WTC11 (cell line): Measurements from ENCODE around the gene EDIL3. TPM values are rescaled to one million over a fixed set of nuclear protein-coding genes. Genes with fewer than 3 reads are reported as not detected.

Source experiments
- ATAC-seq: fragments of 200-7000 bp; cut with Tn5 transposase; 2 replicates; pipeline ENCODE4 v1.10.0; 2021; ENCODE audit warnings: mild to moderate bottlenecking, moderate library complexity
- CTCF ChIA-PET: fragments of 300-600 bp; sonication (Branson Sonifier 250); formaldehyde crosslinking; loops from one replicate; lab custom pipeline; 2021; ENCODE audit warnings: antibody characterized with exemption; lab: Charles Lee
- POLR2A ChIA-PET: fragments of 350-600 bp; sonication (Branson Sonifier 250); formaldehyde crosslinking; loops from one replicate; lab custom pipeline; 2021; ENCODE audit warnings: antibody characterized with exemption; lab: Charles Lee
- DNase-seq: peaks from one replicate; pipeline ENCODE4 v3.0.0; 2021; ENCODE audit warnings: low spot score
- H3K27ac Mint-ChIP-seq: 2 replicates; pipeline ENCODE4 v1.8.0; 2021; ENCODE audit warnings: mixed read lengths
- H3K27me3 Mint-ChIP-seq: 2 replicates; pipeline ENCODE4 v1.8.0; 2021; ENCODE audit warnings: low read depth, mild to moderate bottlenecking, moderate library complexity, mixed read lengths
- H3K36me3 Mint-ChIP-seq: 2 replicates; pipeline ENCODE4 v1.8.0; 2021; ENCODE audit warnings: mixed read lengths
- H3K4me1 Mint-ChIP-seq: 2 replicates; pipeline ENCODE4 v1.8.0; 2022; ENCODE audit warnings: mixed read lengths
- H3K4me3 Mint-ChIP-seq: 2 replicates; pipeline ENCODE4 v1.8.0; 2021; ENCODE audit warnings: mild to moderate bottlenecking, moderate library complexity, mixed read lengths
- H3K9me3 Mint-ChIP-seq: 2 replicates; pipeline ENCODE4 v1.8.0; 2021; ENCODE audit warnings: mixed read lengths
- AFF4 ChIP-seq: sonication (generic); formaldehyde crosslinking; IDR thresholded peaks from 2 replicates; pipeline ENCODE4 v1.8.1; 2023; ENCODE audit warnings: mild to moderate bottlenecking, missing genetic modification reagents, borderline replicate concordance
- ARID4B ChIP-seq: sonication (generic); formaldehyde crosslinking; IDR thresholded peaks from 2 replicates; pipeline ENCODE4 v1.8.0; 2023; ENCODE audit warnings: missing genetic modification reagents, mild to moderate bottlenecking, borderline replicate concordance
- ATF2 ChIP-seq: sonication (generic); formaldehyde crosslinking; IDR thresholded peaks from 2 replicates; pipeline ENCODE4 v1.8.1; 2022; ENCODE audit warnings: low read depth, missing genetic modification reagents, borderline replicate concordance
- E2F5 ChIP-seq: sonication (generic); formaldehyde crosslinking; IDR thresholded peaks from 2 replicates; pipeline ENCODE4 v1.8.1; 2022; ENCODE audit warnings: mild to moderate bottlenecking, moderate library complexity, missing genetic modification reagents
- EMX1 ChIP-seq: fragments of 250-450 bp; sonication (Bioruptor Pico); IDR thresholded peaks from 2 replicates; pipeline ENCODE4 v1.8.0; 2021; ENCODE audit warnings: mild to moderate bottlenecking
- JUN ChIP-seq: sonication (generic); formaldehyde crosslinking; IDR thresholded peaks from 2 replicates; pipeline ENCODE4 v1.8.0; 2023; ENCODE audit warnings: mild to moderate bottlenecking, missing genetic modification reagents
- NR1H2 ChIP-seq: sonication (generic); formaldehyde crosslinking; IDR thresholded peaks from 2 replicates; pipeline ENCODE4 v1.9.0; 2021; ENCODE audit warnings: mild to moderate bottlenecking, moderate library complexity, missing genetic modification reagents
- ZNF263 ChIP-seq: sonication (generic); formaldehyde crosslinking; IDR thresholded peaks from 2 replicates; pipeline ENCODE4 v1.8.1; 2022; ENCODE audit warnings: low read depth, mild to moderate bottlenecking, moderate library complexity, missing genetic modification reagents
- ZNF425 ChIP-seq: fragments of 250-450 bp; sonication (Bioruptor Pico); conservative IDR thresholded peaks from 2 replicates; pipeline ENCODE4 v1.9.0; 2021; ENCODE audit warnings: mild to moderate bottlenecking
- ZNF512 ChIP-seq: sonication (generic); formaldehyde crosslinking; IDR thresholded peaks from 2 replicates; pipeline ENCODE4 v1.8.1; 2022; ENCODE audit warnings: missing genetic modification reagents, borderline replicate concordance
- total RNA-seq: library from RNA; stranded (reverse); gene quantifications from 3 replicates; pipeline ENCODE4 v1.2.3, GENCODE V29; 2021

EDIL3 gene
- total RNA-seq, 1 experiment from 2014 or later = 48.3 TPM

- peaks cover 22% of the 10 kb centered on the region for H3K36me3 Mint-ChIP-seq
- CTCF ChIA-PET = no interaction called here
- H3K27me3 Mint-ChIP-seq = no peaks in the 10 kb centered on the region
- H3K27ac Mint-ChIP-seq = no peak overlapping the region
- peaks cover 20% of the 10 kb centered on the region for H3K9me3 Mint-ChIP-seq
- peaks cover 5% of the 10 kb centered on the region for H3K4me1 Mint-ChIP-seq
- DNase-seq (no peak), ATAC-seq (no peak)
- TF ChIP-seq ZNF425 (CRISPR knock-in tag) (no peak), JUN (no peak), ZNF263 (CRISPR knock-in tag) (no peak), NR1H2 (CRISPR knock-in tag) (no peak), EMX1 (CRISPR knock-in tag) (no peak), ZNF512 (CRISPR knock-in tag) (no peak), E2F5 (CRISPR knock-in tag) (no peak), ATF2 (CRISPR knock-in tag) (no peak), ARID4B (CRISPR knock-in tag) (no peak), AFF4 (no peak)
- POLR2A ChIA-PET = no interaction called here
- no peak overlapping the region for H3K4me3 Mint-ChIP-seq
These were observed 30.6 kb downstream of the EDIL3 start for GRCh38 chr5:84354101-84354500.
